AG04450 (cell line): ENCODE measurements around the gene TAAR2. TPM values are rescaled to one million over a fixed set of nuclear protein-coding genes. Genes with fewer than 3 reads are reported as not detected.

Experiments
- CTCF ChIA-PET: fragments of 300-600, 350-600 bp; formaldehyde crosslinking; extraction: SDS; loops from one replicate; lab custom pipeline; 2022; ENCODE audit warnings: antibody characterized with exemption, inconsistent platforms; lab: Charles Lee
- POLR2A ChIA-PET: fragments of 350-600 bp; formaldehyde crosslinking; extraction: SDS; loops from one replicate; lab custom pipeline; 2021; ENCODE audit warnings: antibody characterized with exemption, inconsistent platforms; lab: Yijun Ruan, JAX
- DNase-seq: peaks from one replicate; pipeline ENCODE4 v3.0.0-alpha.2; 2011; ENCODE audit warnings: low read depth, low spot score
- H3K27ac ChIP-seq: one replicate; pipeline ENCODE4 v1.5.1; 2012; ENCODE audit warnings: low read depth, low read length, control low read depth
- H3K27me3 ChIP-seq: one replicate; pipeline ENCODE4 v1.6.0; 2012; ENCODE audit warnings: low read length; ENCODE audit not compliant: control insufficient read depth, insufficient read depth
- H3K4me3 ChIP-seq: 2 replicates; pipeline ENCODE4 v1.5.1; 2011; ENCODE audit warnings: mild to moderate bottlenecking, low read depth, low read length, control low read depth
- H3K9me3 ChIP-seq: 2 replicates; pipeline ENCODE4 v1.5.1; 2012; ENCODE audit warnings: low read length; ENCODE audit not compliant: control insufficient read depth, insufficient read depth
- polyA plus RNA-seq: library from polyadenylated mRNA; depleted of rRNA; stranded (reverse); fragments of >200 nt; gene quantifications from 2 replicates; pipeline ENCODE4 v1.2.3, GENCODE V29; 2011
- TF ChIP-seq, protein P1 (sequence below): IDR thresholded peaks from 2 replicates; pipeline ENCODE4 v1.5.1; 2011; ENCODE audit warnings: low read depth, low read length, control low read depth, inconsistent platforms

The TAAR2 gene
- polyA plus RNA-seq, 1 experiment = not detected

DNA sequence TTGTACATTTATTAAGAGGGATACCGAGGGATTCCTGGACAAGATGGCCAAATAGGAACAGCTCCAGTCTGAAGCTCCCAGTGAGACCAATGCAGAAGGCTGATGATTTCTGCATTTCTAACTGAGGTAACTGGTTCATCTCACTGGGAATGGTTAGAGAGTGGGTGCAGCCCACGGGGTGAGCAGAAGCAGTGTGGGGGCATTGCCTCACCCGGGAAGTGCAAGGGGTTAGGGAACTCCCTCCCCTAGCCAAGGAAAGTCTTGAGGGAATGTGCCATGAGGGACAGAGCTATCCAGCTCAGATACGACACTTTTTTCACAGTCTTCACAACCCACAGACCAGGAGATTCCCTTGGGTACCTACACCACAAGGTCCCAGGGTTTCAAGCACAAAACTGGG lies 10.7 kb upstream of the TAAR2 start:
- ChIA-PET CTCF (interaction anchor here (1.2 kb wide), 1 partner anchor 146 kb away, joined by 4 read pairs; no protein-coding TSS in a partner anchor), POLR2A (interaction anchor here (0.6 kb wide), 1 partner anchor 106 kb away, joined by 3 read pairs; no protein-coding TSS in a partner anchor)
- peaks cover 6% of the 10 kb centered on the region for H3K27me3 ChIP-seq
- DNase-seq = no peak
- no peaks in the 10 kb centered on the region for H3K9me3 ChIP-seq
- no peak overlapping the region for H3K4me3 ChIP-seq
- TF ChIP-seq, protein P1, sequence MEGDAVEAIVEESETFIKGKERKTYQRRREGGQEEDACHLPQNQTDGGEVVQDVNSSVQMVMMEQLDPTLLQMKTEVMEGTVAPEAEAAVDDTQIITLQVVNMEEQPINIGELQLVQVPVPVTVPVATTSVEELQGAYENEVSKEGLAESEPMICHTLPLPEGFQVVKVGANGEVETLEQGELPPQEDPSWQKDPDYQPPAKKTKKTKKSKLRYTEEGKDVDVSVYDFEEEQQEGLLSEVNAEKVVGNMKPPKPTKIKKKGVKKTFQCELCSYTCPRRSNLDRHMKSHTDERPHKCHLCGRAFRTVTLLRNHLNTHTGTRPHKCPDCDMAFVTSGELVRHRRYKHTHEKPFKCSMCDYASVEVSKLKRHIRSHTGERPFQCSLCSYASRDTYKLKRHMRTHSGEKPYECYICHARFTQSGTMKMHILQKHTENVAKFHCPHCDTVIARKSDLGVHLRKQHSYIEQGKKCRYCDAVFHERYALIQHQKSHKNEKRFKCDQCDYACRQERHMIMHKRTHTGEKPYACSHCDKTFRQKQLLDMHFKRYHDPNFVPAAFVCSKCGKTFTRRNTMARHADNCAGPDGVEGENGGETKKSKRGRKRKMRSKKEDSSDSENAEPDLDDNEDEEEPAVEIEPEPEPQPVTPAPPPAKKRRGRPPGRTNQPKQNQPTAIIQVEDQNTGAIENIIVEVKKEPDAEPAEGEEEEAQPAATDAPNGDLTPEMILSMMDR = no peak
- no peak overlapping the region for H3K27ac ChIP-seq

DNA sequence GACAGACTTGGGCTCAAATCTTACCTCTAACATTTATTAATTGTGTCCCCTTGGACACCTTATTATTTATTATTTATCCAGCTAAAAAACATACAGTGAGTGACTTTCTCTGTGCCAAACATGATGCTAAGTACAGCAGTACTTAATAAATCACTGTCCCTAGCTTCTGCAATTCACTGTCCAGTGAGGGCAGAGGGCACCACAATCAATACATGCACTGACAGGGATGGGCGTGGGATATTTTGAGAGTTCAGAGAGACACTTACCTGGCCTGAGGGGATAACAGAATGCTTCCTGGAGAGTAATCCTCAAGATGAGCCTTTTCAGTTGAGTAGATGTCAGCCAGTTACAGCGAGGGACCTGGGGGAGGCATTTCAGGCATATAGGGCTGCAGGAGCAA lies 9.3 kb upstream of the TAAR2 start:
- no peak for DNase-seq
- Histone ChIP-seq H3K27ac (no peak overlapping the region), H3K27me3 (peaks cover 6% of the 10 kb centered on the region), H3K9me3 (no peaks in the 10 kb centered on the region), H3K4me3 (no peak overlapping the region)
- ChIA-PET CTCF (no interaction called here), POLR2A (no interaction called here)
- TF ChIP-seq, protein P1 = no peak

DNA sequence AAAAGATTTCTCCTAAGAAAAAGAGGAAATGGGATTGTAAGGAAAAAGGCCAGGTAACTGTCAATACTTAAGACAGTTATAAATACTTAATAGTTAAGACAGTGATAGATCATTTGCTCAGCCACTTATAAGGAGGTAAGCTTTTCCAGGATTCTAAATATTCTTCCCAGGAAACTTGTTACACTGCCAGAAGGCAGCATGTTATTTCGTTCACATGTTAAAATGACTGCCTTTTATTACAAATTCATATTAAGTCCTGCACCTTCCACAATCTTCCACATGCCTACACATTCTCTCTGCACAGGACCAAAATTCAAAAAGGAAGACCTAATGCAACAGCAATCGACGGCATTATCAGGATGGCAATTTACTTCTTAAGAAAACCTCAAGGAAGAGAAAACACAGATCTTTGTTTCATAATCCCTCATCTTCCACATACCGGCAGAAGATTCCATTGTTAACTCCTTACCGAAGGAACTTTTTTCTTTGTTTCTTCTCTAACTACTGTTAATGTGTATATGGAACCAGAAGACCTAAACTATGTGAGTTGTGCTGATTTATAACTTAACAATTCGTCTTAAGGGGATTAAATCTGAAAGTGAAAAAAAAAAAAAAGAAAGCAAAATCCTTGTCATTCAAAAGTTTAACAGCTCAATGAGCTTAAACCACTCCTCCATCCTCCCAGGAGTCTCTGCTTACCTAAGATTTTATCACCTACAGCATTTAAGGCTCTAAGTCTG lies 799 bp downstream of the TAAR2 start:
- ChIA-PET CTCF (interaction anchor here (0.6 kb wide), 1 partner anchor 23 kb away, joined by 6 read pairs; no protein-coding TSS in a partner anchor), POLR2A (no interaction called here)
- H3K4me3 ChIP-seq = no peak overlapping the region

DNA sequence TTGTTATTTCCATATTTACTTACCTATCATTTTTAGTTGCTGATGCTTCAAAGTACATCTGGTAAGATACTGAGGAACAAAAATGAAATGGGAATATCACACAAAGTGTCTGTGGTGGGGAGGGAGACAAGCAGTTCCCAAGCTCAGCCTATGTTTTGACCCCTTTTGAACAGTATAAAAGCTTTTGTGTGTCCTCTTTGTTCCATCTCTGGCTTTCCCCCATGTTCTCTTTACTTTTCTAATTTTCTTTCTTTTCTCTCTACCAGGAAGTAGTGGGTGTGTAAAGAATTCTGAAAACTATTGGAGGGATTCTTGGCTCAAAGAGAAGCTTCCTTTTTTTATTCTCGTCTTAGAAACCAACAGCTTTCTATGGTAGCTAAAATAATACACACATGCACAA lies 7.4 kb downstream of the TAAR2 start:
- Histone ChIP-seq H3K27me3 (peaks cover 2% of the 10 kb centered on the region), H3K9me3 (no peaks in the 10 kb centered on the region), H3K4me3 (no peak overlapping the region), H3K27ac (no peak overlapping the region)
- POLR2A ChIA-PET = no interaction called here
- no peak for DNase-seq
- TF ChIP-seq, protein P1 = no peak
- CTCF ChIA-PET = no interaction called here

More for the DNA sequence above, 799 bp downstream of the TAAR2 start:
- no peak for DNase-seq
- no peak overlapping the region for H3K27ac ChIP-seq
- no peaks in the 10 kb centered on the region for H3K27me3 ChIP-seq
- TF ChIP-seq, protein P1 = no peak
- H3K9me3 ChIP-seq = no peaks in the 10 kb centered on the region

DNA sequence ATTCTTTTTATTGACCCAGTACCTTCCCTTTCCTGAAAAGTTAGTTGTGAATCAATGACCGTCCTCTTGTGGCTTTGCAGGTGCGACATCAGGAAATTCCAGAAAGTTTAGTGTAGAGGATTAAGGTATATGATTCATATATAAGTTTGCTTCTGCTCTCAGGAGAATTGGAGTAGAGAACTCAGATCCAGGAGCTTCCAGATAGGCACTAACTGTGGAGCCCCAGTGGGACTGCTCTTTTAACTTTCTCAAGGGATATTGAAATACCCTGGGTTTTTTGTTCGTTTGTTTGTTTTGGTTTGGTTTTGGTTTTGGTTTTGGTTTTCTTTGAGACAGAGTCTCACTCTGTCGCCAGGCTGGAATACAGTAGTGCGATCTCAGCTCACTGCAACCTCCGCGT lies 9.5 kb downstream of the TAAR2 start:
- DNase-seq = no peak
- no peak overlapping the region for H3K4me3 ChIP-seq
- H3K9me3 ChIP-seq = no peaks in the 10 kb centered on the region
- ChIA-PET CTCF (no interaction called here), POLR2A (no interaction called here)
- TF ChIP-seq, protein P1 = no peak
- H3K27ac ChIP-seq = no peak overlapping the region
- peaks cover 10% of the 10 kb centered on the region for H3K27me3 ChIP-seq
